ENCODE data around the gene KCNK13.

GRCh38 chr14:90087433-90087832 lies 25.6 kb downstream of the KCNK13 start:
- TF ChIP-seq CTCF (optimal IDR thresholded peaks at IDR 0.05 in 1 of 3, IDR thresholded peaks at IDR 0.05 in 1 of 3, conservative IDR thresholded peaks at IDR 0.05 in 1 of 3; ENCODE audit: extremely low read depth in 1 of 3, insufficient read depth in 2 of 3, low read length in 3 of 3) (no peak), EZH2 (IDR thresholded peaks at IDR 0.05; ENCODE audit: low read length) (no peak)
